ENCODE data around the gene CILP2.
A peak's percentile ranks its signal among the peaks of the same experiment; 100 is the strongest.

CILP2 gene

DNA sequence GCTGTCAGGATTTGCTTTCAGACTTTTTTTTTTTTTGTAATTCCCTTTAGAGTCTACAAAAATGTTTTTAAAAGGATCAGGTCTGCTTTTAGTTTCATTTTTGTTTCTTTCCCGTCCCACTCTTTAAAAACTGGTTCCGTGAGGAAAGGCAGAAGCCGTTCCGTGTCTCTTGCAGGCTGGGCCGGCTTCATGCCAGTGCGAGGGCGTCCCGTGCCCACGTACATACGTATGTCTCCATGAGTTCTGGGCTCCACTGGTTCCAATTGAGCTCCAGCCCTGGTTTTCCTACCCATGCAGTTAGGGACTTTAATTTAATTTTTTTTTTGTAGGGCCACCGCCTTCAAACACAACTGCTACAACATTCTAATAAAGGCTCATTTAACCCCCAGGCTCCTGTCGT, 31.5 kb upstream of the CILP2 start:
- DNase-seq, result no peak

DNA sequence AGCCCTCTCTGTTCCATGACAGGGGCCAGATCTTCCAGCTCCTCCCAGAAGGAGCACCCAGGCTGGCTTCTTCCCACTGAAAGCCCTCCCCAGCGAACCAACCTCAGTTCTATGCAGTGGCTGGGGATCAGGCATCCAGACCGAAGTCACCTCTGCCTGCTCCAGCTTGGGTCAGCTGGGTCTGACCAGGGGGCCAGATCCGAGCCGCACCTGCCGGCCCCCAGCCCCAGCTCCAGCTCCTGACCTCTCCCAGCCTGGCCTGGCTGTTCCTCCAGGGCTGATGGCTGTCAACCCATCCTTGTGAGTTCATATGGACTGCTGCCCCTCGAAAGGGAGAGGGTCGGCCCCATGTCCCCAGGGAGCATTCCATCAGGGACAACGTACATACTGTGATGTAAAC, 30.7 kb upstream of the CILP2 start:
- DNase-seq, result no peak

DNA sequence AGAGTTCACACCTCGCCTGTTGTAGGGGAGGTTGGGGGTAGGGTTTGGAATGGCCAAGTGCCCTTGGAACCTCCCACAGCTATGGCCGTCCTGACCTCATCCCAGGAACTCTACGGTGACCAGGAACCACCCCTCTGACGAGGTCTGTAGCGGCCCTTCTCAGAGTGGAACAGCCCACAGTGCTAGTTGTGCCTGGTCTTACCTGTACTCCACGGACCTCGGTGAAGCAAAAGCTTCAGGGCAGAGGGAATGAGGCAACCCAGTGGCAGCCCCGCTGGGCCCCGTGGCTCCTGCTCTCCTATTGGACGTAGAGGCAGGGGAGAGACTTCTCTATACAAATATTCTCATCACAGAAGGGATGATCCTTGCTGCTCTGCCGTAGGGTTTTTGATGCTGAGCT, 29.8 kb upstream of the CILP2 start:
- no peak for DNase-seq

DNA sequence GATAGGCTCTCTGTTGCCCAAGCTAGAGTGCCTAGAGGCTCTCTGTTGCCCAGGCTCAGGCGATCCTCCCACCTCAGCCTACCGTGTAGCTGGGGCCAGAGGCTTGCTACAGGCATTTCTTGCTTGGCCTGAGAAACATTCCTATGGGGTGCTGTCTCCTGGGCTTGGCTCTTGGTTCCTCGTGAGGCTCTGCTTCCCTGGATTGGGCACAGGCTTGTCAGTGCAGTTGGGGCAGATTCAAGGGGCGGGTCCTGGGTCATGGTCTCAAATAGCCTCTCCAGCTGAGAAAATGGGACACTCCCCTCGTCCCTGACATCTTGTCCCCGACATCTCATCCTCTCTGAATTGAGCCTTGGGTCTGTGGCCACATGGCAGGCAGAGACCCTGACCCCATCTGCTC, 27.6 kb upstream of the CILP2 start:
- DNase-seq, result no peak

DNA sequence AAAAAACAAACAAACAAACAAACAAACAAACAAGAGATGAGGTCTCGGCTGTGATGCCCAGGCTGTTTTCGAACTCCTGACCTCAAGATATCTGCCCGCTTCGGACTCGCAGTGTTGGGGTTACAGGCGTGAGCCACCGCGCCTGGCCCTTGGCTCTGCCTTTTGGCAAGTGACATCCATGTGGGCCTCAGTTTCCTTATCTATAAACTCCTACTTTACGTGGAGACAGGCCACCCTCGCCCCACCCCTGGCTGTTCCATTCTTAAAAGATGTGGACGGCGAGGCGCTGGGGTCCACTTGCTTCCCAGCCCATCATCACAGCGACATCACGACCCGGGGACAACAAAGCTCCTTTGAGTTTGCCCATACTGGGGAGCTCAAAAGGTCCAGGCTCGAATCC, 24.4 kb upstream of the CILP2 start:
- DNase-seq, result no peak

DNA sequence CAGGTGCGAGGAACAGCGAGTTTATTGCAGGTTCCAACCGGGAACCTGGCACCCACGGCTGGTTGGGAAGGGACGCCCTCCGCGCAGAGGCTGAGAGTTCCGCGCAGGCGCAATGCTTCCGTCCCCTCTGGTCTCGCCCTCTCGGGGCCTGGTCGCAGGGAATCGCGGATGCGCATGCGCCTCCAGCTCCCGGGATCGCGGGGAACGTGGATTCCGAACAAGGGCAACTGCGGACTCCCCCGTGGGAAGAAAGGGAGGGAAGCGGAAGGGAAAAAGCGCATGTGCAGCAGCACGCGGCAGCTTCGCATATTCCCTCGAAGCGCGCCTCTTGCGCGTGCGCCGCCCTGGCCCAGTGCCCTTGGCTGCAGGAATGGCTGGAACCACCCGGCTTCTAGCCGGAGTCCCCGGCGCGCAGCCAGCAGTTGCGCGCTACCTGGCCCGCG, 23.8 kb upstream of the CILP2 start:
- DNase-seq, result no peak

DNA sequence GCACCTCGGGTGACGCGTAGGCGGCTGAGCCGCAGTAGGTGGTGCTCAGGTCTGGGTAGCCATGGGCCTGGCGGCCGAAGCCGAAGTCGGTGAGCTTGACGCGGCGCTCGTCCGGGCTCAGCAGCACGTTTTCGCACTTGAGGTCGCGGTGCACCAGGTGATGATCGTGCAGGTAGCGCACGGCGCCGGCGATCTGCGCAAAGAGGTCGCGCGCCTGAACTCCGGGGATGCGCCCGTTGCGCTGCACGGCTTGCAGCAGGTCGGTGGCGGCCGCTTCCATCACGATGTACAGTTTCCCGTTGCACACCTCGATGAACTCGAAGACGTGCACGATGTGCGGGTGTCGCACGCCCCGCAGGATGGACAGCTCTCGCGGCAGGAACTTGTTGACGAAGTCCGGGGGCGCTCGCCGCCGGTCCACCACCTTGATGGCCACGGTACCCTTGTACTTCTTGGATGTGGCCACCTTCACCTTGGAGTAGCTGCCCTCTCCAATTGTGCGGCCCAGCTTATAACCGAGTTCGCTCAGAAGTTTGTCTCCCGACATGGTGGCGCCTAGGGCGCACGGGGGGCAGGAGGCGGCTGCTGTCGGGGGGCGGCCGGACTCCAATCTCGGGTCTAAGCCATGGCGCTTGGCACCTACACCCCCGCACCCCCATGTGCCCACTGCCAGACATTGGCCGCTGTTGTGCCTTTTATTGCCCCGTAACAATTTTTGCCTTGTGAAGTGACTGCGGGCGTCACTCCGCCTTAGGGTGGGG, 23.0 kb upstream of the CILP2 start, which contains the start of gene TSSK6:
Gene TSSK6, minus strand, starts transcription at position 668 of the 761 bp plus-strand sequence. Its CDS starts 121 bp downstream, at position 547.
- no peak for DNase-seq

DNA sequence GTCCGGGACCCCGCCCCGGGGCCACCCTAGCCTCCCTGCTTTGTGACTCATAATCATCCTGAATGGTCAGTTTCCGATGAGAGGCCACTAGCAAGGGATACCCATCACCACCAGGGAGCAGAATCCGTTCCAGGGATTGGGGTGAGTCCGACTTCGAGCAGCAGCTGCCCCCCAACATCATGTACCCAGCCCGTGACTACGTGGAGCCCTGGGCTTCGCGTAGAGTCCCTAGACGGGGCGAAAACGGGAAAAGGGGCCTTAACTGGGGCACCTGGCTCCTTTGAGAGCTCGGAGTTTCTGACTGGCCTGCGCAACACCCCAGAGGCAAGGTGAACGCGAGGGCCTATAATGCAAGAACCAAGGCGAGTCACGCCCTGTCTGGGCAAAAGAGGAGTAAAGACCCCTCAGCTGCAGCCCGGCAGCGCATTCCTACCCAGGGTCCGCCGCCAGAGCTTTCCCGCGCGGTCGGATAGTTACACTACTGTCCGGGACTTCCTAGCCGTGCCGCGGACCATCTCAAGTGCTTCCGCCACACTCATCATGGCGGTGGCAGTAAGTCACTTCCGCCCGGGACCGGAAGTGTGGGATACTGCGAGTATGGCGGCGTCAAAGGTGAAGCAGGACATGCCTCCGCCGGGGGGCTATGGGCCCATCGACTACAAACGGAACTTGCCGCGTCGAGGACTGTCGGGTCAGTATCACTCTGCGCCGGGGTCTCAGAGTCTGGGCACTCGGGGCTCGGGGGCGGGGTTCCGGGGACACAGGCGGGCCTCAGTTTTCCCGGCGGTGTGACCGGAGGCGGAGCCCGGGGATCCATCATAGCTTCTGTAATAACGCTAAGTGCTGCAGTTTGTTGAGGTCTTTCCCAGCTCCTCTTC, 22.2 kb upstream of the CILP2 start, which contains the start of gene NDUFA13:
Gene NDUFA13, plus strand, starts transcription at position 584 of the 878 bp plus-strand sequence. Its CDS starts 14 bp downstream, at position 598.
- peak; percentile 72 to 89 for DNase-seq

DNA sequence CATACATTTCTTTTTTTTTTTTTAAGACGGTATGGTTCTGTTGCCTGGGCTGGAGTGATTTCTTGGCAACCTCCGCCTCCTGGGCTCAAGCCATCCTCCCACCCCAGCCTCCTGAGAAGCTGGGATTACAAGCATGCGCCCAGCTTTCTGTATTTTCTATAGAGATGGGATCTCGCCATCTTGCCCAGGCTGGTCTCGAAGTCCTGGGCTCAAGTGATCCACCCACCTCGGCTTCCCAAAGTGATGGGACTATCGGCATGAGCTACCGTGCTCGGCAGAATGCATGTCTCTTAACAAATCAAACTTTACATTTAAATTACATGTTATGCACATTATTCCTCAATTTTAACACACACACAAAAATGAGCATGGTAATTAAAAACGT, 20.8 kb upstream of the CILP2 start:
- DNase-seq, result no peak

DNA sequence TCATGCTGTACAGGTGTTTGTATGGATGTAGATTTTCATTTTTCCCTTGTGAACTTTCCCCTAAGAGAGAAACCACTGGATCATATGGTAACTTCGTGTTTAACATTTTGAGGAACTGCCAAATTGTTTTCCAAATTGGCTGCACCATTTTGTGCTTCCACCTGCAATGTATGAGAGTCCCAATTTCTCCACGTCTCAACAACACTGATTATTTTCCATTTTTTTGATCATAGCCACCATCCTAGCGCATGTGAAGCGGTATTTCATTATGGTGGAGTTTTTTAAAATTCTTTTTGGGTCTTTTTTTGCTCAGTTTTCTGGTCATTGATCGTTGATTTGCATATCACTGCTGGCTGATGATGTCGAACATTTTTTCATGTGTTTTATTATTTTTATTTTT, 17.1 kb upstream of the CILP2 start:
- no peak for DNase-seq

DNA sequence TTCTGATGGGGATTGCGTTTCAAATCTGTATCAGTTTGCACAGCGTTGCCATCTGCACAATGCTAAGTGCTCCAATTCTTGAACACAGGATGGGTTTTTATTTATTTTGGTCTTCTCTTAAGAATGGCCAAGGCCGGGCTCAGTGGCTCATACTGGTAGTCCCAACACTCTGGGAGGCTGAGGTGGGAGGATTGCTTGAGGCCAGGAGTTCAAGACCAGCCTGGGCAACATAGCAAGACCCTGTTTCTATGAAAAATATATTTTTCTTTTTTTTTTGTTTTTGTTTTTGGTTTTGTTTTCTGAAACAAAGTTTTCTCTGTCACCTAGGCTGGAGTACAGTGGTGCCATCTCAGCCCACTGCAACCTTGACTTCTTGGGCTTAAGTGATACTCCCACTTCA, 14.9 kb upstream of the CILP2 start:
- DNase-seq, result no peak

DNA sequence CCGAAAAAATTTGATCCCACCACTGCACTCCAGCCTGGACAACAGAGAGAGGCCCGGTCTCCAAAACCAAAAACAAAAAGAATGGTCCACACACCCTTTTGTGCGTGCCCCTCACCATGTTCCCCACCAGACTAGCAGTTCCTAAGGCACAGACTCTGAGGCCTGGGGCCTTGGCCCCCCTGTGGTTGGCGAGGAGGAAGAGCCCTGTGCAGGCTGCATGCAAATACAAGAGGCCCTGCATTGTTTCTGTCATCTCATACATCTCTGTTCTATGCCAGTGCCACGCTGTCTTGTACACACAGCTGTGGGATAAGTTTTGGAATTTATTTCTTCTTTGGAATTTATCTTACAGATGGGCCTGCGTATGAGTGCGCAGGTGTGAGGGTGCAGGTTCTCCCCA, 14.0 kb upstream of the CILP2 start:
- no peak for DNase-seq

DNA sequence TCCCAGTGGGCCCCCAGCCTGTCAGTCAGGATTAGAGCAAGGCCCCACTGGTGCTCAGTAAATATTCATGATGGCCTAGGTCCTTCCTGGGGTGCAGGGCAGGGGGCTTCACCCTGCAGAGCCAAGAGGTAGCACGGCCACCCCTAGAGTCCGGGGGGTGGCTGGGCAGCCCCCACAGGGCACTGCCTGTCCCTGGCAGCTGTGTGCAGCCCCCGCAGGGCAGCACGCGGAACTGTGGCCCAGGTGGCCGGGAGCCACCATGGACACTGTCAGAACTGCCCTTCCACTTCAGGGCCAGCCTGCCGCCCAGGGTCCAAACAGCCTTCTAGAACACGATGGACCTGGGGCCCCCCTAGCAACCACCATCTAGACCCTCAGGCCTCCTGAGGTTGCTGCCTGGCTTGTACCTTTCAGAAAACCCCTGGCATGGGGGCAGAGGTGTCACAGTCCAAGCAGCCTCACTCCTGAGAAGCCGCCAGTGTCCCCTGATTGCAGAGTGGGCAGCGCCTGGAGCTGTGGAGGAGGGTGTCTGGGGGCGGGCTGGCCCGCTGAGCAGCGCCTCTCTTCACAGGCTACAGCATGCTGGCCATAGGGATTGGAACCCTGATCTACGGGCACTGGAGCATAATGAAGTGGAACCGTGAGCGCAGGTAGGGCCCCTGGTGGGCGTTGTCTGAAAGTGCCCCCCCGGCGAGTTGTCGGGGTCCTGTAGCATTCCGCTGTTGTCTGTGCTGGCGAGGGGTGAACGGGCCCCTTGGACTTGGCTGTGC, 12.3 kb upstream of the CILP2 start:
- no peak for DNase-seq

DNA sequence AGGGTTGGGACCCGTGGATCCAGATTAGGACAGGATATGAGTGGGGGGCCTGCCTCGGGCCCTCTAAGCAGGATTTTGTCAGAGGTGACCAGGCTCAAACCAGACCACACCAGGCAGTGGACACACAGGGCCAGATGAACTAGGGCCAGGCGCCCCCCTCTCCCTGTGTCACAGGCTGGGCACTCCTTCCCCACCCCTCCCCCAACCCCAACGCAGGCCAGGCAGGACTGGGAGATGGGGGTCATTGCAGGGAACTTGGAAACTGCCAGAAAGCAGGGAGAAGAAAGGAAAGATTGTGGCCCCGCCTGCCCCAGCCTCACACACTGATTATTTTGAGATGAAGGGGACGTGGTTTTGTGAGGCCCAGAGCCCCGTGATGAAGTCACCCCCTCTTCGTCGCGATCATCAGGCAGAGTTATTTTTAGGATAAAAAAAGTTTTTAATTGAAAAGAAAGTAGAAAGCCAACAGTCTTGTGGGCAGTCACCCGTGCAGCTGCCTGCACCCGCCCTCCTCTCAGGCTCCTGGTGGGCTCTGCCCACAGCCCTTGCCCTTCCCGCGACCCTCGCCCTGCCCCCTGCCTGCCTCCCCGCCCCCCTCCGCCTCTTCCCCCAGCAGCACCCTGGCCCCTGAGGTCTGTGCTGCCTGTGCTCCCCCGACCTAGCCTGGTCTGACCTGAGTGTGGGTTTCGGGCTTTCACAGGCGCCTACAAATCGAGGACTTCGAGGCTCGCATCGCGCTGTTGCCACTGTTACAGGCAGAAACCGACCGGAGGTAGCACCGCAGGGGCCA, 11.3 kb upstream of the CILP2 start:
- peak in 1 of 2 donors; percentile 11 for DNase-seq

DNA sequence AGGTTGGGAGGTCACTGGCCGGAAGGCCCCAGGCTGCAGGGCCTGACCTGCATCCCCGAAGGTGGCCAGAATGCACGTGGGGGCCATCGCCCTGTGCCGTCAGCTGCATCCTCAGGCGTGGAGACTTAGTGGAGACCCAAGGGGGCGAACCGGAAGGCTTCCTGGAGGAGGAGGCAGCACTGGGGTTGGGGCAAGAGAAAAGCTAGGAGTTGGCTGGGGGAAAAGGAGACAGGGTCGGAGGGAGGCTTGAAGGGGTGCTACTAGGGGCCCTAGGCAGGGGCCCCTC, 10.8 kb upstream of the CILP2 start:
- no peak for DNase-seq

DNA sequence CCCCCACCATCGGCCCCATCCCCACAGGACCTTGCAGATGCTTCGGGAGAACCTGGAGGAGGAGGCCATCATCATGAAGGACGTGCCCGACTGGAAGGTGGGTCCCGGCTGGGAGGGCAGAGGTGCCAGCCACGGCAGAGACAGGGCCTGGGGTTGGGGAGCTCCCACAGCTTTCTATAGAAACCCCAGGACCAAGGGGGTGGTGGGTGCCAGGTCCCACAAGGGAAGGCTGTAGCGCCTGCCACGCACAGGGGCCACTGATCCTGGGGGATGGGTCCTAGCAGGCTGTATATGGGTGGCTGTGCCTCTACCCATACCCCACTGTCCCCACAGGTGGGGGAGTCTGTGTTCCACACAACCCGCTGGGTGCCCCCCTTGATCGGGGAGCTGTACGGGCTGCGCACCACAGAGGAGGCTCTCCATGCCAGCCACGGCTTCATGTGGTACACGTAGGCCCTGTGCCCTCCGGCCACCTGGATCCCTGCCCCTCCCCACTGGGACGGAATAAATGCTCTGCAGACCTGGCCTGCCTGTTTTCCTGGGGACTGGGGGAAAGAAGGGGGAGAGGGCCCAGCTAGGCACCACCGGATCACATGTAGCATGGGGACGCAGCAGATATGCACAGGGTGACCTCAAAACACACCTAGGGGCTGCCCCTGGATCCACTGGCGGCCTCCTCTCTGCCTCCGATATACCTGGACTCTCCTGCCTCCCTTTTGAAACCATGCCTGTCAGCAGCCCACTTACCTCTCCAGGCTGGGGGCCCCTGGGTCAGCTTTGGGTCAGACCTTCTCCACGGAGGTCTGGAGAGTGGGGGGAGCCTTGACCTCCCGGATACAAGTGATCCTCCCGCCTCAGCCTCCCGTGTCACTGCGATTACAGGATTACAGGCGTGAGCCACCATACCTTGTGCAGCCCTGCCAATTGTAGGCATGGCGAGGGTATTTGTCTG, 10.1 kb upstream of the CILP2 start:
- DNase-seq, result no peak

DNA sequence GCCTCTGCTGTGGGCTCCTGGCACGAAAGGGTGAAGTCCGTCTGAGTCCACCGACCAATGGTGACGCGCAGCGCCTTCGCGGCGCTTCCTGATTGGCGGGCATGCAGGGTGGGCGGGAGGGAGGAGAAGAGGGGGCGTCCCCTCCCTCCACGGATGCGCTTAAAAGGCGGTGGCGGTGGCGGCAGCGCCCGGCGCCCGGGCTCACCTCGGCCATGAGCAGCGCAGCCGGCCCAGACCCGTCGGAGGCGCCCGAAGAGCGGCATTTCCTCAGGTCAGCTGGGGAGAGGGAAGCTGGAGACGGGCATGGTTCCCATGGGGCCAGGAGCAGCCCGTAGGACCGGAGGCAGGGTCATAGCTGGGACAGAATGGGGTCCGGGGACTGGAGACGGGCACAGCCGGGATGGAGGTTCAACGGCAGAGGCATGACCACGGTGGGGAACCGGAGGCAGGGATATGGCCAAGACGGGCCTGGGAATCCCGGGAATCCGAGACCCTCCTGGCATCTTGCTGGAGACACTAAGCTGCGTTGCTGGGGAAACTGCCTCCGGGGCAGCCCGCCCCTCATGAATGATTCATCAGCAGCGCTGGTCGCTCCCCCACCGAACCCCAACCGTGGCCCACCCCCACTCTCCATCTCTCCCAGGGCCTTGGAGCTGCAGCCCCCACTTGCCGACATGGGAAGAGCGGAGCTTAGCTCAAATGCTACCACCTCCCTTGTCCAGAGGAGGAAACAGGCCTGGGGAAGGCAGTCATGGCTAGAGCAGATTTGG, 9.2 kb upstream of the CILP2 start, which contains the start of gene YJEFN3:
Gene YJEFN3, plus strand, starts transcription at position 191 of the 770 bp plus-strand sequence. Its CDS starts 22 bp downstream, at position 213.
- peak; percentile 13 to 39 for DNase-seq

DNA sequence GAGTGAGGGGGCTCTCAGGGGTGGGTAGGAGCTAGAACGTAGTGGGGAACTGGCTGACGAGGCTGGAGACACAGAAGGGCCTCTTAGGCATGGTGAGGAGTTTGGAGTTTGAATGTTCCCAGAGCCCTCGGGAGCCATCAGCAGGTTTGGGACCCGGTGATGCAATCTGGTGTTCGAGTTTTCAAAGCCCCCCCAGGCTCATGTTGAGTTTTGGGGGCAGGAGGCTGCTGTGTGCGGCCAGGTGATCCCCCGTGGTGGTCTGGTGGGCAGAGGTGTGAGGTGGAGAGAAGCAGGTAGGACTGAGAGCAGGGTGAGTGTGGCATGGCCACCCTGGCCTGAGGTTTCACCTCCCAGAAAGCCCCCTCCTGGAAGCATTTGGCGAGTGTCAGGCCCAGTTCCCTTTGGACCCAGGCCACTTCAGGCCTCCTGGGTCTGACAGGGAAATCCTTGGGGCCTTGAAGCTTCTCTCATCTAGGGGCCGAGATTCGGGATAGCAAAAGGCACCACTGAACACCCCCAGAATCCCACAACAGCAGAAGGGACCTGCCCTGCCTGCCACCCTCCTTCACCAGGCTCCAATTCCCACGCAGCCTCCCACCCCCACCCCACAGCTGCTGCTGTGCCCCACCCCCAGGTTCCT, 8.2 kb upstream of the CILP2 start:
- no peak for DNase-seq

DNA sequence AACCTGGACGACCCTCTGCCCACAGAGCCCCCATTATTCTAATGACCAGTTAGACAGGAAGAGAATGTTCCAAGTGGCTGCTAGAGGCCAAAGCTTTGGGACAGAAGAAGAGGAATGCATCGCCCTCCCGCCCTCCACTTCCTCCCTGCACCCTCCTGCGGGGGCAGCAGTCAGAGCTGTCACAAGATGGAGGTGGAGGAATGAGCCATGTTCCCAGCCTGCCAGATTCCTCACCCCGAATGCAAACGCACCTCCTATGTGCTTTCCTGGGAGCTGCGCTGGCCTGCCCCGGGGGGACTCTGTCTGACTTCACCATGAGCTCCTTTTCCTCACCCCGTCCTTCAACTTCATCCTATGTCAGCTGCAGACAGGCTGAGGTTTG, 7.7 kb upstream of the CILP2 start:
- no peak for DNase-seq

DNA sequence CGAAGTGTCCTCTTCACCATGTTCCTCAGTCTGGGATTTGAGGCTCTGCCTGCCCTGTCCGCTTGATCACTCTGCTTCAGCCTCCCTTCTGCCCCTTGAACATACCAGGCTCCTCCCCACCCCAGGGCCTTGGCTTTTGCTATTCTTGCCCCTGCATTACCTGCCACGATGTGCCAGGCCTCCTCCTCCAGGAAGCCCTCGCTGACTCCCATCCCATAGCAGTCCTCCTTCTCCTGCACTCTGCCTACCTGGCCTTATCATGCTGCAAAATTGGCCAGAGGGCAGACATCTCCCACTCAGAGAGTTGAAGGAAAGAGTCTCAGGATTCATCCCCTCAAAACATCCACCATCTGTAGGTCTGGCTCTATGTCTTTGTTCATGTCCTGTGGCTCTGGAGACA, 7.2 kb upstream of the CILP2 start:
- no peak for DNase-seq
